Suprapubic skin (tissue), 4 donors: ENCODE measurements around the gene CEP350. TPM values are rescaled to one million over a fixed set of nuclear protein-coding genes. Genes with fewer than 3 reads are reported as not detected.

ENCODE experiments used
- DNase-seq, 2 donors: peaks; one replicate each; pipeline ENCODE4 v3.0.0-alpha.2; 2019; ENCODE audit warnings: low spot score in 2 of 2
- H3K27ac ChIP-seq: fragments of 200-600 bp; sonication (generic); one replicate; pipeline ENCODE4 v1.5.1; 2019
- H3K27me3 ChIP-seq: fragments of 200-600 bp; sonication (generic); one replicate; pipeline ENCODE4 v1.5.1; 2019
- H3K36me3 ChIP-seq: fragments of 200-600 bp; sonication (generic); one replicate; pipeline ENCODE4 v1.5.1; 2019
- H3K4me1 ChIP-seq: fragments of 200-600 bp; sonication (generic); one replicate; pipeline ENCODE4 v1.5.1; 2019
- H3K4me3 ChIP-seq: fragments of 200-600 bp; sonication (generic); one replicate; pipeline ENCODE4 v1.5.1; 2019; ENCODE audit warnings: mild to moderate bottlenecking
- H3K9me3 ChIP-seq: fragments of 200-600 bp; sonication (generic); one replicate; pipeline ENCODE4 v1.5.1; 2019
- CTCF ChIP-seq, 2 donors: fragments of 200-600 bp in 1 of 2; fragments of 450-650 bp in 1 of 2; sonication (generic) in 1 of 2; IDR thresholded peaks; one replicate each; pipeline ENCODE4 v1.5.1; 2016 to 2019; ENCODE audit warnings: antibody characterized with exemption in 2 of 2, mild to moderate bottlenecking in 1 of 2, moderate library complexity in 1 of 2
- EP300 ChIP-seq: sonication (generic); formaldehyde crosslinking; IDR thresholded peaks from one replicate; pipeline ENCODE4 v1.6.1; 2017; ENCODE audit warnings: antibody characterized with exemption
- POLR2A ChIP-seq, 2 donors: fragments of 450-650 bp; IDR thresholded peaks; one replicate each; pipeline ENCODE4 v1.6.1; 2017; ENCODE audit warnings: antibody characterized with exemption in 2 of 2, mild to moderate bottlenecking in 2 of 2, moderate library complexity in 2 of 2
- POLR2AphosphoS5 ChIP-seq, 3 donors: sonication (generic); formaldehyde crosslinking; IDR thresholded peaks; one replicate each; pipeline ENCODE4 v1.6.1; 2017; ENCODE audit warnings: antibody characterized with exemption in 3 of 3
- WGBS: methylation state at CpG from one replicate; pipeline ENCODE4 v1.1.5; 2018; 5-methylcytosine and 5-hydroxymethylcytosine counted together
- total RNA-seq, 4 donors: library from RNA; depleted of rRNA; stranded (reverse); fragments of >200 nt; gene quantifications; one replicate each; pipeline ENCODE4 v1.1.0, GENCODE V29; 2016

Gene CEP350
- total RNA-seq, 4 donors from 2014 or later: 60.5 to 90.2 (median 68.4) TPM

- no peak for DNase-seq
- Histone ChIP-seq H3K36me3 (peaks cover 76% of the 10 kb centered on the region), H3K9me3 (no peaks in the 10 kb centered on the region), H3K27me3 (no peaks in the 10 kb centered on the region), H3K27ac (no peak overlapping the region), H3K4me1 (no peaks in the 10 kb centered on the region), H3K4me3 (no peak overlapping the region)
- 94% methylated on average over 3 of the region's 3 CpGs for WGBS
- TF ChIP-seq CTCF (IDR thresholded peaks at IDR 0.05): no peak
- no peak for TF ChIP-seq POLR2A (IDR thresholded peaks at IDR 0.05)
- TF ChIP-seq POLR2AphosphoS5 (IDR thresholded peaks at IDR 0.05): no peak
- TF ChIP-seq EP300: no peak
These were observed 88.5 kb downstream of the CEP350 start for GRCh38 chr1:180042988-180043622.

- no peak for TF ChIP-seq POLR2AphosphoS5 (IDR thresholded peaks at IDR 0.05)
- no peak for TF ChIP-seq POLR2A (IDR thresholded peaks at IDR 0.05)
- TF ChIP-seq CTCF (IDR thresholded peaks at IDR 0.05): no peak
- TF ChIP-seq EP300: no peak
- Histone ChIP-seq H3K27ac (no peak overlapping the region), H3K36me3 (peaks cover 78% of the 10 kb centered on the region), H3K4me3 (no peak overlapping the region), H3K27me3 (no peaks in the 10 kb centered on the region), H3K9me3 (no peaks in the 10 kb centered on the region), H3K4me1 (no peaks in the 10 kb centered on the region)
- no peak for DNase-seq
These were observed 89.2 kb downstream of the CEP350 start for GRCh38 chr1:180043785-180044184.

- H3K4me1 ChIP-seq: no peaks in the 10 kb centered on the region
- H3K27me3 ChIP-seq: no peaks in the 10 kb centered on the region
- no peaks in the 10 kb centered on the region for H3K9me3 ChIP-seq
- no peak for TF ChIP-seq POLR2A (IDR thresholded peaks at IDR 0.05)
- TF ChIP-seq EP300: no peak
- peaks cover 88% of the 10 kb centered on the region for H3K36me3 ChIP-seq
- 97% methylated on average over 1 of the region's 1 CpG for WGBS
- H3K4me3 ChIP-seq: no peak overlapping the region
- no peak for DNase-seq
- H3K27ac ChIP-seq: no peak overlapping the region
These were observed 92.1 kb downstream of the CEP350 start for GRCh38 chr1:180046674-180047073.

GRCh38 chr1:180053594-180054567 lies 99.3 kb downstream of the CEP350 start:
- Histone ChIP-seq H3K4me1 (no peaks in the 10 kb centered on the region), H3K36me3 (peaks cover 77% of the 10 kb centered on the region), H3K4me3 (no peak overlapping the region), H3K27ac (no peak overlapping the region), H3K9me3 (no peaks in the 10 kb centered on the region), H3K27me3 (no peaks in the 10 kb centered on the region)
- 95% methylated on average over 10 of the region's 10 CpGs for WGBS
- no peak for DNase-seq
- TF ChIP-seq POLR2A (IDR thresholded peaks at IDR 0.05): no peak
- TF ChIP-seq EP300: no peak
- no peak for TF ChIP-seq POLR2AphosphoS5 (IDR thresholded peaks at IDR 0.05)
- TF ChIP-seq CTCF (IDR thresholded peaks at IDR 0.05): no peak

GRCh38 chr1:180057883-180058396 lies 103.3 kb downstream of the CEP350 start:
- TF ChIP-seq EP300 (no peak), CTCF (IDR thresholded peaks at IDR 0.05) (no peak)
- no peaks in the 10 kb centered on the region for H3K9me3 ChIP-seq
- no peak overlapping the region for H3K27ac ChIP-seq
- H3K27me3 ChIP-seq: no peaks in the 10 kb centered on the region
- peaks cover 64% of the 10 kb centered on the region for H3K36me3 ChIP-seq
- no peak for DNase-seq
- no peak overlapping the region for H3K4me3 ChIP-seq
- H3K4me1 ChIP-seq: no peaks in the 10 kb centered on the region
